ENCODE results near the gene CELF2. TPM values are rescaled to one million over a fixed set of nuclear protein-coding genes. Genes with fewer than 3 reads are reported as not detected.

CELF2 gene
- total RNA-seq, 1 experiment from 2014 or later, result not detected

DNA sequence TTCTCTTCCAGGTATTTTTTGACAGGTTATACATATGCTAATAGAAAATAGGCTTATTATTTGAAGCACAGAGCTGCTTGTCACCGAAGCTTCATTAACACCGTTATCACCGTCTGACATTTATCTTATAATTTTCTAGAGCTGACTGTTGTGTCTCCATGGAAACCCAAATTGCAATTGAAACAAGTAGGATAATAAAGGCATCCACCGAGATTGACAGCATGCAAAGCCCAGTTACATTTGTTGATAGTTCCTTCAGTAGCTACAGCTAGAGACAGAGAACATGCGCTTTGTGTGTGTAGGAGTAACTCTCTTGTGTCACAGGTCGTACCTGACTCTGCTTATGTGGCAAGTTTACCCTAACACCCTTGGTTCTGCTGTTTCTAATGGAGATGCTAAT lies 135.6 kb downstream of the CELF2 start:
- POLR2A ChIA-PET (ENCODE audit: low non-redundant PET), result no interaction called here
- Histone ChIP-seq H3K9me3 (ENCODE audit: low read depth, low read length, poor library complexity, severe bottlenecking) (no peaks in the 10 kb centered on the region), H3K4me3 (ENCODE audit: low read depth, low read length, poor library complexity, severe bottlenecking) (no peak overlapping the region), H3K27me3 (replicated peaks; ENCODE audit: insufficient read depth, low read depth, low read length, poor library complexity) (peaks cover 84% of the 10 kb centered on the region), H3K4me1 (ENCODE audit: insufficient read depth, low read length, poor library complexity, severe bottlenecking) (no peaks in the 10 kb centered on the region), H3K36me3 (ENCODE audit: insufficient read depth, low read length, poor library complexity, severe bottlenecking) (no peaks in the 10 kb centered on the region), H3K27ac (ENCODE audit: low read depth, low read length, poor library complexity, severe bottlenecking) (no peak overlapping the region)
- intact Hi-C loops (cut with micrococcal nuclease; ENCODE audit: unreplicated experiment), result no loop called here
- no peak for DNase-seq (ENCODE audit: low spot score)
- no TSS peak for BruUV-seq (replicated peaks)
- CTCF ChIA-PET, result no interaction called here
- no peak for TF ChIP-seq EZH2 (IDR thresholded peaks at IDR 0.05; ENCODE audit: borderline replicate concordance, low read depth, low read length, poor library complexity, severe bottlenecking)
- no peak for TF ChIP-seq CTCF (conservative IDR thresholded peaks at IDR 0.05; ENCODE audit: low read depth, low read length)

GRCh38 chr10:11153766-11154165 lies 136.1 kb downstream of the CELF2 start:
- Histone ChIP-seq H3K27ac (ENCODE audit: low read depth, low read length, poor library complexity, severe bottlenecking) (no peak overlapping the region), H3K4me1 (ENCODE audit: insufficient read depth, low read length, poor library complexity, severe bottlenecking) (no peaks in the 10 kb centered on the region), H3K36me3 (ENCODE audit: insufficient read depth, low read length, poor library complexity, severe bottlenecking) (no peaks in the 10 kb centered on the region), H3K4me3 (ENCODE audit: low read depth, low read length, poor library complexity, severe bottlenecking) (no peak overlapping the region), H3K27me3 (replicated peaks; ENCODE audit: insufficient read depth, low read depth, low read length, poor library complexity) (peaks cover 89% of the 10 kb centered on the region), H3K9me3 (ENCODE audit: low read depth, low read length, poor library complexity, severe bottlenecking) (no peaks in the 10 kb centered on the region)
- BruUV-seq (replicated peaks), result no TSS peak
- intact Hi-C loops (cut with micrococcal nuclease; ENCODE audit: unreplicated experiment), result no loop called here
- DNase-seq (ENCODE audit: low spot score), result no peak
- POLR2A ChIA-PET (ENCODE audit: low non-redundant PET), result no interaction called here
- no peak for TF ChIP-seq CTCF (conservative IDR thresholded peaks at IDR 0.05; ENCODE audit: low read depth, low read length)
- no peak for TF ChIP-seq EZH2 (IDR thresholded peaks at IDR 0.05; ENCODE audit: borderline replicate concordance, low read depth, low read length, poor library complexity, severe bottlenecking)
- CTCF ChIA-PET, result no interaction called here

DNA sequence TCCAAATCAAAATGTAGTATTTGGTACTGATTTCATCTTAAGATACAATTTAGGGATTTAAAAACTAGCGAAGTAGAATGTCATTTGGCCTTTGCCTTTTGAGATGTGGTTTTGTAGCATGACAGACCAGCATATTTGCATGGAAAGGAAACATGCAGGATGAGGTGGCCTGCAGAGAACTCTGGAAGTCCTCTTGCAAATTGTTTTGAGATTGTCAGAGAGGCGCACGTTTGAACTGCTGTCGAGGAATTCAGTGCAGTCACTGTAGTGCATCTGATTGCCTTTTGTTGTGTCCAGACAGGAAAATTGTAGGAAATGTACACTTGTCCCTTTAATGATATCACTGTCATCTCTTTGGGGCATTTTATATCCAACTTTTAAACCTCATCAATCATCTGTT lies 136.7 kb downstream of the CELF2 start:
- ChIA-PET POLR2A (ENCODE audit: low non-redundant PET) (no interaction called here), CTCF (no interaction called here)
- no TSS peak for BruUV-seq (replicated peaks)

More for the DNA sequence above, 136.7 kb downstream of the CELF2 start:
- Histone ChIP-seq H3K27ac (ENCODE audit: low read depth, low read length, poor library complexity, severe bottlenecking) (no peak overlapping the region), H3K4me3 (ENCODE audit: low read depth, low read length, poor library complexity, severe bottlenecking) (no peak overlapping the region), H3K27me3 (replicated peaks; ENCODE audit: insufficient read depth, low read depth, low read length, poor library complexity) (peaks cover 89% of the 10 kb centered on the region), H3K9me3 (ENCODE audit: low read depth, low read length, poor library complexity, severe bottlenecking) (no peaks in the 10 kb centered on the region), H3K4me1 (ENCODE audit: insufficient read depth, low read length, poor library complexity, severe bottlenecking) (no peaks in the 10 kb centered on the region), H3K36me3 (ENCODE audit: insufficient read depth, low read length, poor library complexity, severe bottlenecking) (no peaks in the 10 kb centered on the region)
- no peak for TF ChIP-seq CTCF (conservative IDR thresholded peaks at IDR 0.05; ENCODE audit: low read depth, low read length)
- no peak for DNase-seq (ENCODE audit: low spot score)
- intact Hi-C loops (cut with micrococcal nuclease; ENCODE audit: unreplicated experiment), result no loop called here
